SK-MEL-5 (cell line): ENCODE data around the gene HDHD5. TPM values are rescaled to one million over a fixed set of nuclear protein-coding genes. Genes with fewer than 3 reads are reported as not detected.

Source experiments
- DNase-seq: peaks from one replicate; pipeline ENCODE4 v3.0.0-alpha.2; 2016; ENCODE audit warnings: low read depth, low spot score
- in situ Hi-C: cut with HindIII; loops from 2 replicates; pipeline ENCODE4 v1.10.0; 2016; ENCODE audit warnings: low sequenced_read_pairs, high pct_unique_total_duplicates, low pct_unique_long_range_greater_than_20kb
- total RNA-seq: library from RNA; depleted of rRNA; stranded (reverse); fragments of >200 nt; shearing (Covaris generic); gene quantifications from 2 replicates; pipeline ENCODE4 v1.2.3, GENCODE V29; 2014

The HDHD5 gene
- total RNA-seq, 1 experiment from 2014 or later = 89.6 TPM

- no peak for DNase-seq
- in situ Hi-C loops = no loop called here
Measured at GRCh38 chr22:17114173-17114897, 44.7 kb downstream of the HDHD5 start.

DNA sequence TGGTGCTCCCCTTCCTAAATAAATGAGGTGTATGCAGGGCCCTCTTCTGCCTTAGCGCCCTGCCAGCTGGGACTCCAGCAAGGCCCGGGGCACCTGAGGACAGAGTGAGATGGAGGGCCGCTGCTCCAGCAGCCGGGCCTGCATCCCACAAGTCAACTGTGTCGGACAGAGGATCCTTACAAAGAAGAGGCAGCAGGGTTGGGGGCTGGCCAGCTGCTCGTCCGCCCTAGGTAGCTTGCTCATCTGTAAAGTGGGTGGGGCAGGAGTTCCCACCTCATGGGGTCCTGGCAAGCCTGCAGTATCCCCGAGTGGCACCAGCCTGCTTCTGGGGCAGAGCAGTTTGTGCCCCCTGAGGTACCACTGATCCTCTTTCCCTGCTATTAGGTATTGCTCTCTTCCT is 45.5 kb downstream of the HDHD5 start:
- in situ Hi-C loops = no loop called here
- no peak for DNase-seq

- DNase-seq = no peak
- in situ Hi-C loops = no loop called here
Measured at GRCh38 chr22:17112491-17113042, 46.5 kb downstream of the HDHD5 start.

DNA sequence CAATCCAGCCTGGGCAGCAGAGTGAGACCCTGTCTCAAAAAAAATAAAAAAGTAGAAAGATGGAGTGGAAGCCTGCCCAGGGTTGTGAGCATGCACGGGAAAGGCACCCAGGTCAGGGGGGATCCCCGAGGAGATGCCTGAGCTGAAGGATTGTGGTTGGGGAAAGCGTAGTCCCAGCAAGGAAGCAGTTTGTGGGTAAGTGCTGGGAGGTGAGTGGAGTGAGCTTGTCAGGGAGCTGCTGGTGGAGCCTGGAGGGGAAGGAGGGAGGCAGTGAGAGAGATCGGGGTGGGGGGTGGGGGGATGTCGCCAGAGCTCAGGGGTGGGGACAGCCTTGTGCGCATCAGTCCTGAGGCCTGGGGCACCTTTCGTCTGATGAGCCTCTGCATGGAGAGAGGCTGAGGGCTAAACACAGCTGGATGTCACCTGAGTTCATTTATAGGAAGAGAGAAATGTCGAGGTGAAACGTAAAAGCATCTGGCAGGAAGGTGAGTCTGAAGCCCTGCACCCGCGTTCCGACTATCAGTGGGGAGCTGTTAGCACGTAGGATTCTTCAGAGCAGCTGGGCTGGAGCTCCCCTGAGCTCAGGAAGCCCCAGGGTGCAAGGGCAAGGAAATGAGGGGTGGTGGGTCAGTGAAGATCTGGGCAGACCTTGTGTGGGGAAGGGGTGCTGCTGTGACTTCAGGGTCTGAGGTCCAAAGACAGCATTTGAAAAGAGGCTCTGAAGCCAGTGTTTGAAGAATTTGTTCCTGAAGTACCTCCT is 48.1 kb downstream of the HDHD5 start:
- DNase-seq = no peak
- in situ Hi-C loops = no loop called here

DNA sequence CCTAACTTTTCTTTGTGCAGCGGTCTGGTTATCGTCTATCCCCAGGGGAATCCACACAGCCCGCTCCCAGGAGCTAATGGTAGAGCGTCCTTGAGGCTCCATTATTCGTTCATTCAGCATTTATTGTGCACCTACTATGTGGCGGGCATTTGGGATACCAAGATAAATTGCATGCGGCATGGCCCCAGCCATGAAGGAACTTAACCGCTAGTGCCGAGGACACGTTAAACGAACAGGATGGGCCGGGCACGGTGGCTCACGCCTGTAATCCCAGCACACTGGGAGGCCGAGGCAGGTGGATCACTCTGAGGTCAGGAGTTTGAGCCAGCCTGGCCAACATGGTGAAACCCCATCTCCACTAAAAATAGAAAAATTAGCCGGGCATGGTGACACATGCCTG is 49.1 kb downstream of the HDHD5 start:
- no peak for DNase-seq
- in situ Hi-C loops = no loop called here

GRCh38 chr22:17109113-17109865 is 49.8 kb downstream of the HDHD5 start:
- in situ Hi-C loops = no loop called here
- no peak for DNase-seq

DNA sequence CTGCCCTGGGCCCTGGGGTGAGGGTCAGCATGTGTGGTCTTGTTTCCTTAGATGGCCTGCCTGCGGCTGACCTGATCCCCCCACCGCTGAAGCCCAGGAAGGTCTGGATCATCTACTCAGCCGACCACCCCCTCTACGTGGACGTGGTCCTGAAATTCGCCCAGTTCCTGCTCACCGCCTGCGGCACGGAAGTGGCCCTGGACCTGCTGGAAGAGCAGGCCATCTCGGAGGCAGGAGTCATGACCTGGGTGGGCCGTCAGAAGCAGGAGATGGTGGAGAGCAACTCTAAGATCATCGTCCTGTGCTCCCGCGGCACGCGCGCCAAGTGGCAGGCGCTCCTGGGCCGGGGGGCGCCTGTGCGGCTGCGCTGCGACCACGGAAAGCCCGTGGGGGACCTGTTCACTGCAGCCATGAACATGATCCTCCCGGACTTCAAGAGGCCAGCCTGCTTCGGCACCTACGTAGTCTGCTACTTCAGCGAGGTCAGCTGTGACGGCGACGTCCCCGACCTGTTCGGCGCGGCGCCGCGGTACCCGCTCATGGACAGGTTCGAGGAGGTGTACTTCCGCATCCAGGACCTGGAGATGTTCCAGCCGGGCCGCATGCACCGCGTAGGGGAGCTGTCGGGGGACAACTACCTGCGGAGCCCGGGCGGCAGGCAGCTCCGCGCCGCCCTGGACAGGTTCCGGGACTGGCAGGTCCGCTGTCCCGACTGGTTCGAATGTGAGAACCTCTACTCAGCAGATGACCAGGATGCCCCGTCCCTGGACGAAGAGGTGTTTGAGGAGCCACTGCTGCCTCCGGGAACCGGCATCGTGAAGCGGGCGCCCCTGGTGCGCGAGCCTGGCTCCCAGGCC is 50.6 kb downstream of the HDHD5 start:
- no peak for DNase-seq
- in situ Hi-C loops = no loop called here

GRCh38 chr22:17107547-17107810 is 51.6 kb downstream of the HDHD5 start:
- in situ Hi-C loops = no loop called here
- no peak for DNase-seq

GRCh38 chr22:17106785-17107546 is 52.1 kb downstream of the HDHD5 start:
- in situ Hi-C loops = no loop called here

DNA sequence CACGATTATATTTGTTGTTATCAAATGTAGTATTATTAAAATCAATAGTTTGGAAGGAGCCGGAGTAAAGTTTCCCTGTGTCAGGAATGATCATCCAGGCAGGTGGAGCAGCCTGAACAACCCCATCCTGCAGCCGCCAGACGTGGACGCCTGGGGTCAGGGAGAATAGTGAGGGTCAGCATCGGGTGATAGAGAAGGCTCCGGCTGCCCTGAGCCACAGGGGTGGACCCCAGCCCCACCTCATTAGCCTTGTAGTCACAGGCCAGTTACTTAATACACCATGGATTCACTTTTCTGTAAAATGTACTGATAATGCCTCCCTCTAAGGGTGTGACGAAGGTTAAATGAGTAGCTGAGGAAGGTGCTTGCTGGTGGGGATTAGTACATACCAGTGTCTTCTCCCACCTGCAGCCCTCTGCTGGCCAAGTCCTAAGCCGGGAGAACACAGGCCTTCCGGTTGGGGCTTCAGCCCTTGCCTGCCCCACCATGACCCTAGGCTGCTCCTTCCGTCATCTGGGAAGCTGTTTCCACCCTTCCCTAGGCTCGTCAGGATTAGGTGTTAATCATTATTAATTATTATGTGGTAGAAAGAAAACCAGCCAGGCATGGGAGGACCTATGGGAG is 52.8 kb downstream of the HDHD5 start:
- in situ Hi-C loops = no loop called here
- DNase-seq = no peak

More at GRCh38 chr22:17106785-17107546, 52.1 kb downstream of the HDHD5 start:
- DNase-seq = no peak

- in situ Hi-C loops = no loop called here
- DNase-seq = no peak
Measured at GRCh38 chr22:17105143-17106129, 53.6 kb downstream of the HDHD5 start.

GRCh38 chr22:17104336-17104935 is 54.6 kb downstream of the HDHD5 start:
- in situ Hi-C loops = no loop called here
- no peak for DNase-seq

- DNase-seq = no peak
- in situ Hi-C loops = no loop called here
Measured at GRCh38 chr22:17103351-17103750, 55.7 kb downstream of the HDHD5 start.

DNA sequence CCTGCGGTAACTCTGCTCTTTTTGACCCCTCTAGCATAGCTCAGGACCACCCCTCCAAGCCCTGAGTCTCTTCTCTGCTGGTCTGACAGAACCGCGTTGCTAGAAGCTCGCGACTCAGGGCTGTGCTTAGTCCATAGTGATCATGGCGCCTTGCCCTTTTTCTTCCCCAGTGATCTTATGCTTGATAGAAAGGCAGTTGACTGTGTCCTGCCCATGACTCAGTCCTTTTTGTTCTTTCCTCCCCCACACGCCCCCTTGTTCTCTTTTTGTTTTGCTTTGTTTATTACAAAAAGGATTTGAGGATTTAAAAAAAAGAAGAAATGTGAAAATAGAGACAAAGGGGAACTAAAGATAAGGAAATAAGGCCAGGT is 56.8 kb downstream of the HDHD5 start:
- no peak for DNase-seq
- in situ Hi-C loops = no loop called here
